ENCODE data around the gene ZFP62.
"Not testable (repeated sequence)": the region's sequence is repeated elsewhere in the genome, so short reads cannot be mapped to it uniquely, and the experiment has no call there.

ZFP62 gene

GRCh38 chr5:180860887-180861822 lies at the start of gene ZFP62:
ZFP62 (minus strand) TSS chr5:180861276; CDS start chr5:180861219, 57 bp downstream.
- peak; percentile 85 for DNase-seq (ENCODE audit: low spot score)

GRCh38 chr5:180910735-180911134 lies 49.7 kb upstream of the ZFP62 start:
- DNase-seq (ENCODE audit: low spot score): no peak

- DNase-seq (ENCODE audit: low spot score): no peak
Observed at GRCh38 chr5:180910182-180910581, 49.1 kb upstream of the ZFP62 start.

DNA sequence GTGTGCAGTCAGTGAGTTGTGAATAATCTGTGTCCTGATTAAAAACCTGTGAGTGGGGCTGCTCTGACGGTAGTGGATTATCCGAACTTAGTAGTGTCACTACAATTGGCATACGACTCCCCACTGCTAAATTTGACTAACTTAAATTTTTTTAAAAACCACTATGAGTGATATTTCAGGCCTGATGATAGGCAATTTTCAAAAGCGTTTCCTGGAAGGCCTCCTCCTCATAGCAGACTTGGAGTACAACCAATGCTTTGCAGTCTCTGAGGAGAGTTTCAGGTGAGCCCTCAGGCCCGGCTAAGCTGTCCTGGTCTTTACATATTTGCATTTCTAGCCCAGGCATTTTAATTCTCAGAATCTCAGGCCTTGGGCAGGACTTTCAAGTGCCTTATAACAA lies 48.7 kb upstream of the ZFP62 start:
- no peak for DNase-seq (ENCODE audit: low spot score)

DNA sequence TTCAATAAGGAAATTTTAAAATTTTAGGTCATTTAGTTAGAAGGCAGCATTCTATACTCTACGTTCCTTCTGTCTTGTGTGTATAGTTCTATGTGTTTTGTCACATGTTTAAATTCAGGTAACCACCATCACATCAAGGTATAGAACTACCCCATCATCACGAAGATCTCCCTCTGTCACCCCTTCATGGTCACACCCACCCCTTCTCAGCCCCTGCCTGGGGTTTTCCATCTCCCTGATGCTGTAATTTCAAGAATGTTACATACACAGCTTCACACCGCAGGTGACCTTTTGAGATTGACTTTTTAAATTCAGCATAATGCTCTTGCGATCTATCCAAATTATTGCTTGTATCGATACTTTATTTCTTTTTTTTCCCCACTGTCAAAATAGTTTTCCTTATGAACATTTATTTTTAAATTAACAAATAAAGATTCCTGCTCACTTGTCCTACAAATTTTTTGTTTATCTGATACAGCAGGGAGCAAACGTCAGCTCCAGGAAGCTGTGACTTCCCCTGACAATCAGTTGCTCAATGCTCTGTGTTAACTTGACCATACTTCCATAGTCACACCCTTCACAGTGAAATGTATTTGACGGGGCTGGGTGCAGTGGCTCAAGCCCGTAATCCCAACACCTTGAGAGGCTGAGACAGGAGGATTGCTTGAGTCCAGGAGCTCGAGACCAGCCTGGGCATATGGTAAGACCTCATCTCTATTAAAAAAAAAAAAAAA lies 48.1 kb upstream of the ZFP62 start:
- no peak for DNase-seq (ENCODE audit: low spot score)

GRCh38 chr5:180908400-180908799 lies 47.3 kb upstream of the ZFP62 start:
- no peak for DNase-seq (ENCODE audit: low spot score)

DNA sequence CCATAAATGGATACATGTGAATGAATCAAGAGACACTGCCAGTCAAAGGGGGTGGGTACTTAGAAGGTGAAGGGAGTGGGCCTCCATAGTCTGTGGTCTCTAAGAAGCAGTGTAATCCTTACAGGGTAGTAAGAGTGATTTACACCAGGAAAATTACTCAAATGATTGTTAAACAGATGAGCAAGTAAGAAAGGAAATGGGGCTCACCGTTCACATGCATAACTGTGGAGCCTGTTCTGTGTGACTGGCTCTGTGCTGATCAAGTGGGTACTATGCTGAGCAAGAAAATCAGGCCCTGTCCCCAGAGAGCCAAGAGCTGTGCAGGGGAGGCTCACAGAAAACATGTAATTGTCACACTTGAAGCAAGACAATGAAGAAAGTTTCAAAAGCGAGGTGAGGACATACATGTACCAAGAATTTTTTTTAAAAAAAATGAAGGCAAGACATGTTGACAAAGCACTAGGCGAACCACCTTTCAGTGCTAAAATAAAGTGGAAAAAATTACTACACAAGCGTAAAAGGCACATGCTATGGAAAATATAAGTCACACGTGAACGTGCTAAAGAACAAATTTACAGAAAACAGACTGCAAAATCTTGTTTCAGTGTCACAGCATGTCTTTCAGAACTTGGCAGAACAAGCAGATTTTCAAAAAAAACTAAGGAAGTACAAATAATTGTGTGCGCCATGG lies 40.4 kb upstream of the ZFP62 start:
- DNase-seq (ENCODE audit: low spot score): no peak

- no peak for DNase-seq (ENCODE audit: low spot score)
Observed at GRCh38 chr5:180900178-180900577, 39.1 kb upstream of the ZFP62 start.

- DNase-seq (ENCODE audit: low spot score): no peak
Observed at GRCh38 chr5:180898621-180899246, 37.7 kb upstream of the ZFP62 start, which contains the start of gene BTNL8. BTNL8 (plus strand) TSS chr5:180899159; CDS start chr5:180899311, 152 bp downstream.

- DNase-seq (ENCODE audit: low spot score): not testable (repeated sequence)
Observed at GRCh38 chr5:180895330-180895729, 34.3 kb upstream of the ZFP62 start.

DNA sequence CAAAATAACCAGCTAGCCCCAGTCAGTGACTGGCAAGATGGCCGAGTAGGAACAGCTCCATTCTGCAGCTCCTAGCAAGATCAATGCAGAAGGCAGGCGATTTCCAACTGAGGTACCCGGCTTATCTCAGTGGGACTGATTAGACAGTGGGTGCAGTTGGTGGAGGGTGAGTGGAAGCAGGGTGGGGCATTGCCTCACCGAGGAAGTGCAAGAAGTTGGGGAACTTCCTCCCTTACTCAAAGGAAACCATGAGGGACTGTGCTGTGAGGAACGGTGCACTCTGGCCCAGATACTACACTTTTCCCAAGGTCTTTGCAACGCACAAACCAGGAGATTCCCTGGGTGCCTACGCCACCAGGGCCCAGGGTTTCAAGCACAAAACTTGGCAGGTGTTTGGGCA lies 28.3 kb upstream of the ZFP62 start:
- no peak for DNase-seq (ENCODE audit: low spot score)

GRCh38 chr5:180885845-180886529 lies 24.9 kb upstream of the ZFP62 start:
- DNase-seq (ENCODE audit: low spot score): not testable (repeated sequence)

DNA sequence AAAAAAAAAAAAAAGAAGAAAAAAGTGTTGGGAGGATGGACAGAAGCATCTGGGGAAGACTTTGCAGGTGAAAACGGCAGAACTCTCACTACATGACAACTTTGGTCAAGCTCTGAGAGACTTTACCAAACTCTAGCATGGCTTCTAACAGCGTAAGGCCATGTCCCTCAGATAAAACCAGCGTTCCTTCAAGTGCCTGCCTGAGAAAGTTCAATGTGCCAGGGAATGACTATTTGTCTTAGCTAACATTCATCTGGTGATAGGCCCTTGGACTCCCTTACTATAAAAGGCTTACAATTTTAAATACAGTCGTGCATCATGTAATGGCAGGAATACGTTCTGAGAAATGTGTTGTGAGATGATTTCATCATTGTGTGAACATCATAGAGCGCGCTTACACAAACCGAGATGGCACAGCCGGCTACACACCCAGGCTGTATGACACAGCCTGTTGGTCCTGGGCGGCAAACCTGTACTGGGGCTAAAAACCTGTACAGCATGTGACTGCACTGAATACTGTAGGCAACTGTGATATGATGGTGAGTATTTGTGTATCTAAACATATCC lies 14.9 kb upstream of the ZFP62 start:
- no peak for DNase-seq (ENCODE audit: low spot score)

GRCh38 chr5:180874804-180875582 lies 13.9 kb upstream of the ZFP62 start:
- no peak for DNase-seq (ENCODE audit: low spot score)

- DNase-seq (ENCODE audit: low spot score): no peak
Observed at GRCh38 chr5:180873615-180874520, 12.8 kb upstream of the ZFP62 start.

- DNase-seq (ENCODE audit: low spot score): no peak
Observed at GRCh38 chr5:180872419-180872818, 11.3 kb upstream of the ZFP62 start.

DNA sequence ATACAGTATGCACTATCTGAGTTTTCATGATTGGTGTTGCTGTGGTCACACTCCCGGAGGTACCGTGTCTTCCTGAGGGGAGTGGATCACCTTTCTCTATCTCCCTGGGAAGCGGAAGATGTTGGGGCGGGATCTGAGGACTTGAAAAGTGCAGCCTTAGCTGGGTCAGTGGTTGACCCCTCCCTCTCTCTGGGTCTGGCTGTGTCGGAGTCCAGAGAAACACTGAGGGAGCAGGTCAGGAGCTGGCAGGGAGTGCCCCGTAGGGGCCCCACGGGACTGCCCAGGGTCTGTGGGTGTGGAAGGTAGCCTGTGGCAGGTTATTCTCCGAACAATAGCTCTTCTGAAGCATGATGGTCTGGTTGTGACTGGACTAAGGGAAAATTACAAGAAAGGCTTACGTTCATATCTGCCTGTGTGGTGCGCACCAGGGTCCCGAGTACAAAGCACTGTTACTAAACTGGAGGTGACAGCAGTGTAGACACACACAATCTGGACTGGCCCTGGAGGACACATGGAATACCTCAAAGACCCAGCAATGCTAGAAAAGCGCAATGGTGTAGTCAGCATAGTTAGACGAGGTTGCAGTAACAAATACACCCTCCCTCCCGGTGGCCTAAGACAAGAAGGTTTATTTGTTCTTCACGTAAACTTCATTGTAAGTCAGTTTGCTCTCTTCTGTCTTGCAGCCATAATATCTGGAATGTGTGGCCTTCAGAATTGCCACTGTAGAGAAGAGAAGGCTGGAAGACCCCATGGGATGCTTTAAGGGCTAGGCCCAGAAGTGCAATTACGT lies 9.4 kb upstream of the ZFP62 start:
- DNase-seq (ENCODE audit: low spot score): no peak

- no peak for DNase-seq (ENCODE audit: low spot score)
Observed at GRCh38 chr5:180869587-180869986, 8.5 kb upstream of the ZFP62 start.

Measured in pons (tissue), 1 donor.